Erythroblast (primary cell): ENCODE results near the gene MGAT4A.

Experiments used
- GATA1 ChIP-seq: IDR thresholded peaks from 2 replicates; pipeline ENCODE4 v1.6.1; 2011; ENCODE audit warnings: low read depth, mild to moderate bottlenecking, control low read depth, low read length, moderate library complexity
- POLR2A ChIP-seq: IDR thresholded peaks from 2 replicates; pipeline ENCODE4 v1.6.1; 2011; ENCODE audit warnings: mild to moderate bottlenecking, low read length

- TF ChIP-seq POLR2A = no peak
- no peak for TF ChIP-seq GATA1
Observed at GRCh38 chr2:98598781-98599428, 132.0 kb downstream of the MGAT4A start.
